GM13976 (cell line): ENCODE results near the gene LONP2.

ENCODE experiments used
- DNase-seq: peaks from one replicate; pipeline ENCODE4 v3.0.0; 2012; ENCODE audit warnings: low spot score
- in situ Hi-C: fragments of 300-500 bp; cut with MboI; formaldehyde crosslinking; loops from one replicate; pipeline ENCODE4 v1.12.0; 2022; ENCODE audit warnings: low sequenced_read_pairs, mixed read lengths, inconsistent platforms; ENCODE audit not compliant: unreplicated experiment
- TF ChIP-seq, protein P1 (sequence below): IDR thresholded peaks from 2 replicates; pipeline ENCODE4 v1.5.1; 2012; ENCODE audit warnings: borderline replicate concordance, mild to moderate bottlenecking; ENCODE audit not compliant: insufficient read depth; ENCODE audit errors: extremely low read depth, missing control alignments, control extremely low read depth

LONP2 gene

GRCh38 chr16:48358419-48358818, 114.3 kb downstream of the LONP2 start:
- in situ Hi-C loops: loop anchor here (5.0 to 25.0 kb wide), 3 partner anchors 104 to 274 kb away; no protein-coding TSS in a partner anchor
- TF ChIP-seq, protein P1, sequence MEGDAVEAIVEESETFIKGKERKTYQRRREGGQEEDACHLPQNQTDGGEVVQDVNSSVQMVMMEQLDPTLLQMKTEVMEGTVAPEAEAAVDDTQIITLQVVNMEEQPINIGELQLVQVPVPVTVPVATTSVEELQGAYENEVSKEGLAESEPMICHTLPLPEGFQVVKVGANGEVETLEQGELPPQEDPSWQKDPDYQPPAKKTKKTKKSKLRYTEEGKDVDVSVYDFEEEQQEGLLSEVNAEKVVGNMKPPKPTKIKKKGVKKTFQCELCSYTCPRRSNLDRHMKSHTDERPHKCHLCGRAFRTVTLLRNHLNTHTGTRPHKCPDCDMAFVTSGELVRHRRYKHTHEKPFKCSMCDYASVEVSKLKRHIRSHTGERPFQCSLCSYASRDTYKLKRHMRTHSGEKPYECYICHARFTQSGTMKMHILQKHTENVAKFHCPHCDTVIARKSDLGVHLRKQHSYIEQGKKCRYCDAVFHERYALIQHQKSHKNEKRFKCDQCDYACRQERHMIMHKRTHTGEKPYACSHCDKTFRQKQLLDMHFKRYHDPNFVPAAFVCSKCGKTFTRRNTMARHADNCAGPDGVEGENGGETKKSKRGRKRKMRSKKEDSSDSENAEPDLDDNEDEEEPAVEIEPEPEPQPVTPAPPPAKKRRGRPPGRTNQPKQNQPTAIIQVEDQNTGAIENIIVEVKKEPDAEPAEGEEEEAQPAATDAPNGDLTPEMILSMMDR: no peak
- no peak for DNase-seq

DNA sequence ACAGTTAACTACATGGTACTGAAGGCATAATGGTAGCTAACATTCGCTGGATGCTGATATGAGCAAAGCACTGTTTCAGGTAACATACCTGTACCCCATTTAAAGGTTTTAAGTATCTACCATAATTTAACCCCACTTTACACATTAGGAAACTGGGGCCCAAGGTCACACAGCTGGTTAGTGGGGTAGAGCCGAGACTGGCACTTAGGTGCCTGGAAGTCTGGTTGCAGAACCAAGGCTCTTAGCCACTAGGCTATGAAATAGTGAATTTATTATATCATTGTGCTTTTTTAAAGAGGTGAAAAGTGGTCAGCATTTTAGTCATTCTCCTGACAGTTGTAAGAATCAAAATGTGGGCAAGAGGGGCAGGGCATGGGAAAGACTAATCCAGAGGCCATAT, 115.9 kb downstream of the LONP2 start:
- in situ Hi-C loops: loop anchor here (5.0 to 25.0 kb wide), 3 partner anchors 102 to 272 kb away; no protein-coding TSS in a partner anchor
- TF ChIP-seq, protein P1: no peak
- DNase-seq: no peak

- DNase-seq: peak; percentile 39
- TF ChIP-seq, protein P1: no peak
- in situ Hi-C loops: loop anchor here (25.0 kb wide), 1 partner anchor 101 kb away; no protein-coding TSS in a partner anchor
Observed at GRCh38 chr16:48361012-48361411, 116.9 kb downstream of the LONP2 start.

DNA sequence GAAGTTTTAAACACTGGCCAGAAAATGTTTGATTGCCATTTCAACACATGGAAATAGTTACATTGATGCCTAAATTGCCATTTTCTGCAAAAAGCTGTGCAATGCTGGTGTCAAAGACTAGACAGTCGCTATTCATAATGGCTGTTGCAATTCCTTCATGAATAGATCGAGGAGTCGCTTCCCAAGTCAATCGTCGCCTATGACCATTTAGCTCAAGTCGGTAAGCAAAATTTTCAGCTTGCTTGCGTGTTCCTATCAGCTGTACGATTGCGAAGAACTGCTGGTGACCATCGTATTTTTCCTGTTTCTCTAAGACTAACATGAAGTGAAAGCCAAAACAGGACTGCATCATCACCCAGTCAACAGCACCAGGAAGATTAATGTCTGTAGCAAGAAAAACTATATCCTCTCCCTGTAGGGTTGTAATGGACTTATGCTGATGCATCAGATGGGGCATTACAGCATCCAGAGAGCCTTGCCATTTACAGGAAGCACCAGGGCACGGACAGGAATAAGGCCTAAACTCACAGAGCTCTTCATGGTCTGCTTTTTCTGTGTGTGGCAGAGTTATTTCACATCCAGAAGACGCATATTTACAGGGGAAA, 117.5 kb downstream of the LONP2 start:
- DNase-seq: no peak
- TF ChIP-seq, protein P1: no peak
- in situ Hi-C loops: loop anchor here (25.0 kb wide), 1 partner anchor 101 kb away; no protein-coding TSS in a partner anchor

DNA sequence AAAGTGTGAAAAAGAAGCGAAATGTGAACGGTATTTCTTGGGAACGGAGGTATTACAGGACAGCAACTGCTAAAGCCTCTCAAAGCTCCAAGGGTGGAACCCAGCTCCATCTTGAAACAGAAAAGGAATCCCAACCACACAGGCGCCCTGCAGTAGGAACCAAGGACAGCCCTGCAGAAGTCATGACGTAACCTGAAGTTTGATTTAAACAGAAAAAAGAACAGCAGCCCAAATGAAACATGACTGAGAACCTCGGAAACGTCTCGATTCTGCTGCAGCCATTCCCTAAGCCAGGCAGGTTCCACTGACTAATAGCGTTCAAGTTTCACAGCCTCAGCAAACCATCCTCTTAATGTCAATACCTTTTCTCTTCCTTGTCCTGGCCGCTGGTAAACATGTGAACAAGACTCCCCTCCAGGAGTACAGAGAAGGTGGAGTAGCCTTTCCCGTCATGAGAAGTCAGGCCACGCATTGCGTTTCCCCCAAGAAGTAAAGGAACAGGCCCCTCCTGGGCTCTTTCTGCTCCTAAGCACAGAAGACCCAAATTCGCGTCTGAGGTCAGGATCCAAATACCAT, 121.0 kb downstream of the LONP2 start:
- DNase-seq: no peak
- TF ChIP-seq, protein P1: no peak
- in situ Hi-C loops: loop anchor here (25.0 kb wide), 1 partner anchor 97 kb away; no protein-coding TSS in a partner anchor

- in situ Hi-C loops: loop anchor here (25.0 kb wide), 1 partner anchor 97 kb away; no protein-coding TSS in a partner anchor
- TF ChIP-seq, protein P1: no peak
- DNase-seq: peak; percentile 86
Observed at GRCh38 chr16:48365601-48366164, 121.6 kb downstream of the LONP2 start.
